ENCODE results near the gene XXYLT1.

The XXYLT1 gene

GRCh38 chr3:195207056-195207455, 63.9 kb downstream of the XXYLT1 start:
- no peak for DNase-seq (ENCODE audit: low read depth)
- no peak overlapping the region for H3K4me3 ChIP-seq (ENCODE audit: low read depth, low read length)

GRCh38 chr3:195204360-195205163, 66.4 kb downstream of the XXYLT1 start:
- no peak for TF ChIP-seq CTCF (IDR thresholded peaks at IDR 0.05; ENCODE audit: low read depth, low read length, missing control alignments)
- H3K4me3 ChIP-seq (ENCODE audit: low read depth, low read length) = no peak overlapping the region
- DNase-seq (ENCODE audit: low read depth) = no peak

More at GRCh38 chr3:195207056-195207455, 63.9 kb downstream of the XXYLT1 start:
- no peak for TF ChIP-seq CTCF (IDR thresholded peaks at IDR 0.05; ENCODE audit: low read depth, low read length, missing control alignments)

GRCh38 chr3:195203606-195204005, 67.4 kb downstream of the XXYLT1 start:
- no peak for TF ChIP-seq CTCF (IDR thresholded peaks at IDR 0.05; ENCODE audit: low read depth, low read length, missing control alignments)
- H3K4me3 ChIP-seq (ENCODE audit: low read depth, low read length) = no peak overlapping the region
- DNase-seq (ENCODE audit: low read depth) = no peak

GRCh38 chr3:195201295-195201694, 69.7 kb downstream of the XXYLT1 start:
- DNase-seq (ENCODE audit: low read depth) = no peak
- no peak for TF ChIP-seq CTCF (IDR thresholded peaks at IDR 0.05; ENCODE audit: low read depth, low read length, missing control alignments)
- H3K4me3 ChIP-seq (ENCODE audit: low read depth, low read length) = no peak overlapping the region

GRCh38 chr3:195200010-195200822, 70.7 kb downstream of the XXYLT1 start:
- no peak for TF ChIP-seq CTCF (IDR thresholded peaks at IDR 0.05; ENCODE audit: low read depth, low read length, missing control alignments)
- no peak overlapping the region for H3K4me3 ChIP-seq (ENCODE audit: low read depth, low read length)
- DNase-seq (ENCODE audit: low read depth) = no peak

GRCh38 chr3:195198426-195199346, 72.3 kb downstream of the XXYLT1 start:
- no peak for DNase-seq (ENCODE audit: low read depth)
- no peak for TF ChIP-seq CTCF (IDR thresholded peaks at IDR 0.05; ENCODE audit: low read depth, low read length, missing control alignments)
- no peak overlapping the region for H3K4me3 ChIP-seq (ENCODE audit: low read depth, low read length)
